ENCODE results near the gene C2orf68.

C2orf68 gene

GRCh38 chr2:85598594-85599340 is 13.1 kb downstream of the C2orf68 start (continued):
- TF ChIP-seq ZNF8 (CRISPR knock-in tag; IDR thresholded peaks at IDR 0.05) (no peak), RARB (CRISPR knock-in tag; IDR thresholded peaks at IDR 0.05) (no peak), ZNF565 (CRISPR knock-in tag; conservative IDR thresholded peaks at IDR 0.05; ENCODE audit: low read depth) (no peak), BACH2 (CRISPR knock-in tag; IDR thresholded peaks at IDR 0.05; ENCODE audit: borderline replicate concordance) (no peak), ZFP30 (CRISPR knock-in tag; IDR thresholded peaks at IDR 0.05) (no peak), ZFP3 (CRISPR knock-in tag; IDR thresholded peaks at IDR 0.05) (no peak), GLIS3 (CRISPR knock-in tag; IDR thresholded peaks at IDR 0.05) (no peak)

GRCh38 chr2:85597241-85597640 is 14.6 kb downstream of the C2orf68 start:
- TF ChIP-seq ZC3H10 (CRISPR knock-in tag; IDR thresholded peaks at IDR 0.05): no peak
- TF ChIP-seq OSR1 (CRISPR knock-in tag; IDR thresholded peaks at IDR 0.05): no peak
- no peak for TF ChIP-seq ZFP3 (CRISPR knock-in tag; IDR thresholded peaks at IDR 0.05)
- TF ChIP-seq ZNF70 (CRISPR knock-in tag; IDR thresholded peaks at IDR 0.05): no peak
- no peak for TF ChIP-seq SNAI2 (CRISPR knock-in tag; IDR thresholded peaks at IDR 0.05)
- no peak for TF ChIP-seq GLIS3 (CRISPR knock-in tag; IDR thresholded peaks at IDR 0.05)
- no peak for TF ChIP-seq PPARA (CRISPR knock-in tag; IDR thresholded peaks at IDR 0.05; ENCODE audit: borderline replicate concordance)
- TF ChIP-seq ZNF8 (CRISPR knock-in tag; IDR thresholded peaks at IDR 0.05): no peak
- no peak for TF ChIP-seq POU6F1 (CRISPR knock-in tag; IDR thresholded peaks at IDR 0.05; ENCODE audit: borderline replicate concordance, low read depth)
- TF ChIP-seq CSDC2 (CRISPR knock-in tag; IDR thresholded peaks at IDR 0.05): no peak
- TF ChIP-seq ESRRG (CRISPR knock-in tag; IDR thresholded peaks at IDR 0.05): no peak
- no peak for TF ChIP-seq ISL1 (CRISPR knock-in tag; IDR thresholded peaks at IDR 0.05)
- TF ChIP-seq CREB5 (CRISPR knock-in tag; IDR thresholded peaks at IDR 0.05; ENCODE audit: low read depth): no peak
- TF ChIP-seq TOX (CRISPR knock-in tag; IDR thresholded peaks at IDR 0.05; ENCODE audit: borderline replicate concordance): no peak
- no peak for TF ChIP-seq PATZ1 (CRISPR knock-in tag; IDR thresholded peaks at IDR 0.05; ENCODE audit: borderline replicate concordance)
- ATAC-seq: no peak

GRCh38 chr2:85596486-85597143 is 15.3 kb downstream of the C2orf68 start:
- no peak for TF ChIP-seq ZC3H10 (CRISPR knock-in tag; IDR thresholded peaks at IDR 0.05)
- TF ChIP-seq TCF4 (CRISPR knock-in tag; IDR thresholded peaks at IDR 0.05; ENCODE audit: borderline replicate concordance): no peak
- TF ChIP-seq ISL1 (CRISPR knock-in tag; IDR thresholded peaks at IDR 0.05): no peak
- TF ChIP-seq TSHZ2 (CRISPR knock-in tag; IDR thresholded peaks at IDR 0.05): no peak
- no peak for TF ChIP-seq ZFP3 (CRISPR knock-in tag; IDR thresholded peaks at IDR 0.05)
- TF ChIP-seq PATZ1 (CRISPR knock-in tag; IDR thresholded peaks at IDR 0.05; ENCODE audit: borderline replicate concordance): no peak
- no peak for TF ChIP-seq ZNF70 (CRISPR knock-in tag; IDR thresholded peaks at IDR 0.05)
- TF ChIP-seq SNAI2 (CRISPR knock-in tag; IDR thresholded peaks at IDR 0.05): no peak
- TF ChIP-seq OSR1 (CRISPR knock-in tag; IDR thresholded peaks at IDR 0.05): no peak
- no peak for TF ChIP-seq RARB (CRISPR knock-in tag; IDR thresholded peaks at IDR 0.05)
- TF ChIP-seq ZNF8 (CRISPR knock-in tag; IDR thresholded peaks at IDR 0.05): no peak
- TF ChIP-seq ZFP30 (CRISPR knock-in tag; IDR thresholded peaks at IDR 0.05): no peak
- no peak for TF ChIP-seq BACH2 (CRISPR knock-in tag; IDR thresholded peaks at IDR 0.05; ENCODE audit: borderline replicate concordance)
- no peak for TF ChIP-seq CREB5 (CRISPR knock-in tag; IDR thresholded peaks at IDR 0.05; ENCODE audit: low read depth)
- no peak for TF ChIP-seq CSDC2 (CRISPR knock-in tag; IDR thresholded peaks at IDR 0.05)
- ATAC-seq: no peak

All from SK-N-SH treated with all-trans-retinoic acid at 6 μM for 48 hours (cell line).